CD8-positive, alpha-beta memory T cell (primary cell): ENCODE results near the gene CCDC171. TPM values are rescaled to one million over a fixed set of nuclear protein-coding genes. Genes with fewer than 3 reads are reported as not detected.

Experiments used
- CTCF ChIA-PET: fragments of 350-600 bp; sonication (Branson Sonifier 250); formaldehyde crosslinking; loops from one replicate; lab custom pipeline; 2021; ENCODE audit warnings: antibody characterized with exemption; lab: Charles Lee
- POLR2A ChIA-PET: fragments of 350-600 bp; sonication (Branson Sonifier 250); formaldehyde crosslinking; loops from one replicate; lab custom pipeline; 2021; ENCODE audit warnings: antibody characterized with exemption; lab: Charles Lee
- DNase-seq, 5 donors: peaks; one replicate each; pipeline versions ENCODE4 v3.0.0 to v3.0.0-alpha.2; 2020 to 2022; ENCODE audit warnings: mixed read lengths in 1 of 5
- H3K27ac ChIP-seq: one replicate; pipeline ENCODE4 v1.7.0; 2013; ENCODE audit warnings: low read depth, mild to moderate bottlenecking, low read length, moderate library complexity
- H3K27me3 ChIP-seq: 2 replicates; pipeline ENCODE4 v1.7.0; 2013; ENCODE audit warnings: low read length, mild to moderate bottlenecking; ENCODE audit not compliant: insufficient read depth, poor library complexity, severe bottlenecking
- H3K36me3 ChIP-seq: 2 replicates; pipeline ENCODE4 v1.7.0; 2013; ENCODE audit warnings: mild to moderate bottlenecking, low read length, moderate library complexity; ENCODE audit not compliant: insufficient read depth
- H3K4me1 ChIP-seq: 2 replicates; pipeline ENCODE4 v1.7.0; 2013; ENCODE audit warnings: mild to moderate bottlenecking, low read length, moderate library complexity; ENCODE audit not compliant: insufficient read depth
- H3K4me3 ChIP-seq: 2 replicates; pipeline ENCODE4 v1.7.0; 2013; ENCODE audit warnings: mild to moderate bottlenecking, low read length
- H3K9me3 ChIP-seq: 2 replicates; pipeline ENCODE4 v1.7.0; 2013; ENCODE audit warnings: mild to moderate bottlenecking, low read length
- H3K27ac Mint-ChIP-seq, 8 donors: one replicate each; pipeline ENCODE4 v1.8.0; 2020 to 2021; ENCODE audit warnings: mixed read lengths in 8 of 8, mild to moderate bottlenecking in 6 of 8, inconsistent platforms in 3 of 8, moderate library complexity in 3 of 8
- H3K27me3 Mint-ChIP-seq, 2 donors: one replicate each; pipeline ENCODE4 v1.8.0; 2020 to 2021; ENCODE audit warnings: mixed read lengths in 2 of 2, mild to moderate bottlenecking in 1 of 2, moderate library complexity in 1 of 2
- H3K36me3 Mint-ChIP-seq, 3 donors: one replicate each; pipeline ENCODE4 v1.8.0; 2020 to 2021; ENCODE audit warnings: mixed read lengths in 3 of 3, inconsistent platforms in 1 of 3, mild to moderate bottlenecking in 1 of 3
- H3K4me1 Mint-ChIP-seq, 3 donors: one replicate each; pipeline ENCODE4 v1.8.0; 2020 to 2021; ENCODE audit warnings: mixed read lengths in 3 of 3, inconsistent platforms in 1 of 3, mild to moderate bottlenecking in 1 of 3
- H3K4me3 Mint-ChIP-seq, 7 donors: one replicate each; pipeline ENCODE4 v1.8.0; 2020 to 2021; ENCODE audit warnings: mixed read lengths in 7 of 7, mild to moderate bottlenecking in 6 of 7, moderate library complexity in 4 of 7, inconsistent platforms in 2 of 7
- H3K9me3 Mint-ChIP-seq, 5 donors: one replicate each; pipeline ENCODE4 v1.8.0; 2020 to 2022; ENCODE audit warnings: mixed read lengths in 5 of 5, mild to moderate bottlenecking in 3 of 5, moderate library complexity in 2 of 5, inconsistent platforms in 1 of 5
- polyA plus RNA-seq: library from polyadenylated mRNA; unstranded; fragments of 300-500 nt; fragmentation: Illumina TruSeq; gene quantifications from one replicate; pipeline ENCODE4 v1.2.3, GENCODE V29; 2021
- total RNA-seq, 2 experiments: library from RNA; stranded (reverse); gene quantifications; one replicate each; pipeline ENCODE4 v1.2.3, GENCODE V29; 2021

CCDC171 gene
- total and polyA plus RNA-seq, 3 experiments from 2014 or later = 0.62 to 2.3 (median 1.8) TPM

DNA sequence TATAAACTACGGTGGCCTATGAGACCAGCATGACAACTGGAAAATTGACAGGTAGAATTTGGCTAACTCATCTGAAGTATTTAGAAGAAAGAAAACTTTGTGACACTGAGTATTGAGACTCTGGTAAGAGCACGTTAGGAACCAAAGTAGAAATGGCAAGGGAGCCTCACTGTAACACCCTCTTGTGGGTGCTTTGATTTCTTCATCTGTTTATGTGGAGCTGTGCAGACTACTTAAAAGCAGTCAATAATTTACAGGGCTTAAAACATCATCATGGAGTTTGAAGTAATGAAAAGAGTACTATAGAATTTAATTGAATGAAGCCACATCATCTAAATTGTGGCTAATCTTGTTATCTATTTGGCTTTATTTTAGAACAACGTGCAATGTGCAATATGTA, 414.2 kb downstream of the CCDC171 start:
- peaks cover 0 to 5% (median 1%) of the 10 kb centered on the region in 5 donors for H3K9me3 Mint-ChIP-seq
- H3K4me3 Mint-ChIP-seq = no peak overlapping the region
- H3K36me3 ChIP-seq = no peaks in the 10 kb centered on the region
- H3K4me1 Mint-ChIP-seq = no peaks in the 10 kb centered on the region
- no peaks in the 10 kb centered on the region for H3K4me1 ChIP-seq
- POLR2A ChIA-PET = no interaction called here
- CTCF ChIA-PET = no interaction called here
- H3K27me3 ChIP-seq = no peaks in the 10 kb centered on the region
- no peak overlapping the region for H3K4me3 ChIP-seq
- no peaks in the 10 kb centered on the region for H3K9me3 ChIP-seq
- no peak overlapping the region for H3K27ac ChIP-seq
- no peaks in the 10 kb centered on the region for H3K36me3 Mint-ChIP-seq
- H3K27ac Mint-ChIP-seq = no peak overlapping the region
- H3K27me3 Mint-ChIP-seq = no peaks in the 10 kb centered on the region
- DNase-seq = no peak

DNA sequence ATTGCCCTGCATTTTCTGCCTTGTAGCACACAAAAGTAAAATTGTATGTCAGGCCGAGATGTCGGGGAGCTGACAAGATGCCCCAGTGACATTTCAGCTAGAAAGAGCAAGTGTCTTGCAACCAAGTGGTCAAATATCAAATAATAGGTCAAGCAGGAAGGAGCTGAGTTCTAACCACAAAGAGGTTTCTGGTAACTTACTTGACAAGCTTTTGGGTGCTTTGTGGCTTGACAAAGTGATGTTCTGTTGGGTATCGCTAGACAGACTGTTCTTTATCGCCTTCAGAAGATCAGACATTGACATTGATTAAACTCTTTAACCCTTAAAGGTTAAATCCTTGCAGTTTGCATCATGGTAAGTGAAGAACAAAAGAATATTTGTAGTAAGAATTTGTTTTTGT, 419.9 kb downstream of the CCDC171 start:
- no peak for DNase-seq
- POLR2A ChIA-PET = no interaction called here
- H3K9me3 ChIP-seq = no peaks in the 10 kb centered on the region
- no peak overlapping the region for H3K4me3 ChIP-seq
- no peak overlapping the region for H3K27ac ChIP-seq
- no peaks in the 10 kb centered on the region for H3K27me3 ChIP-seq
- CTCF ChIA-PET = no interaction called here
- no peaks in the 10 kb centered on the region for H3K36me3 ChIP-seq
- peaks cover 0 to 6% (median 3%) of the 10 kb centered on the region in 5 donors for H3K9me3 Mint-ChIP-seq
- H3K4me1 ChIP-seq = no peaks in the 10 kb centered on the region
- H3K27ac Mint-ChIP-seq = no peak overlapping the region
- H3K4me1 Mint-ChIP-seq = no peaks in the 10 kb centered on the region
- H3K36me3 Mint-ChIP-seq = no peaks in the 10 kb centered on the region
- no peak overlapping the region for H3K4me3 Mint-ChIP-seq
- H3K27me3 Mint-ChIP-seq = peaks cover 0 to 1% of the 10 kb centered on the region in 2 donors

DNA sequence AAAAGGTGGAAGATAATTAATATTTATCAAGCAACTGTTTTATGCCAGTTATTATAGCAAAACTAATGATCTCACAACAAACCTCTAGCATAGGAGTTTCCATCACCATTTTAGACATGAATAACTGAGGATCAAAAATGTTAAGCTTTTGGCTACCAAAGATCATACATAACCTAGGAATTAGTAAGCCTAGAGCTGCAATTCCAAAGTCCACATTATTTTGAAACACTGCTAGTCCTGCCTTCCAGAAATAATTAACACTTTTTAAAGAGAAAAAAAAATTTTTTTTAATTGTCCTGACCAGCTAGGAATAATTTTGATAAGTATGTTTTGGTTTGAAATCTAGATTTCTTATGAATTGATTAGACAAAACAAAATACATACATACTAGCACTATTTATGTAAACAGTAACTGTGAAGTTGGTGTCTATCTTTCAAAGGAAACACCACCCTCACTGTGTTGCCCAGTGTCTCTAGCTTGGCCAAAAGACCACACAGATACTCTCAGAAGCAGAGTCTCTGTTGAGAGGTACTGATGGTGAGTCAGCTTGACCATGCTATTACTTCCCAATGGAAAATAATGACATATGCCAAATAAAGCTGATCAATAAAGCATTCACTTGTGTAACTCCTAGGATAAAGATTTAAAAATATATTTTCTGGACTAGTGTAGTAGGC, 422.4 kb downstream of the CCDC171 start:
- Mint-ChIP-seq H3K4me1 (no peaks in the 10 kb centered on the region), H3K4me3 (no peak overlapping the region), H3K36me3 (no peaks in the 10 kb centered on the region)

DNA sequence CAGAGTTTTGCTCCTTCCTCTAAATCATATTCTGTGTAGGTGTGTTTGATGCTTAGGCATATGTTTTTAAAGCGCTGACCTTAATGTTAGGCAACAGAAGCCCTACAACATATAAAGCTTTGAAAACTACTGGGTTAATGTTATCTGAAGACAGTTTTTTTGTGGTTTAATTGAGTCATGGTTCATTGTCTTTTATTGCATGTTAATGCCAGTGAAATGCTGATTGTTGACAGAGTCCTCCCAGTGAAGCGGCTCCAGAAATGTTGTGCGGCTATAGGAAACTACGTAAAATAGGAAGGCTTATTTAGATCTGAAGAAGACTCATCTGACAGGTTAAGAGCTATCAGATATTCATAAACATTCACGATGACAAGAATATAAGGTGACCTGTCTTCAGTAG, 424.6 kb downstream of the CCDC171 start:
- peaks cover 4 to 14% (median 9%) of the 10 kb centered on the region in 5 donors for H3K9me3 Mint-ChIP-seq
- H3K4me3 ChIP-seq = no peak overlapping the region
- H3K27ac ChIP-seq = no peak overlapping the region
- no peaks in the 10 kb centered on the region for H3K4me1 Mint-ChIP-seq
- no peaks in the 10 kb centered on the region for H3K4me1 ChIP-seq
- H3K9me3 ChIP-seq = no peaks in the 10 kb centered on the region
- H3K27ac Mint-ChIP-seq = no peak overlapping the region
- no peak overlapping the region for H3K4me3 Mint-ChIP-seq
- DNase-seq = no peak
- CTCF ChIA-PET = no interaction called here
- H3K36me3 Mint-ChIP-seq = no peaks in the 10 kb centered on the region
- peaks cover 0 to 1% of the 10 kb centered on the region in 2 donors for H3K27me3 Mint-ChIP-seq
- H3K36me3 ChIP-seq = no peaks in the 10 kb centered on the region
- POLR2A ChIA-PET = no interaction called here
- H3K27me3 ChIP-seq = no peaks in the 10 kb centered on the region

More for the DNA sequence above, 422.4 kb downstream of the CCDC171 start:
- H3K9me3 ChIP-seq = no peaks in the 10 kb centered on the region
- H3K36me3 ChIP-seq = no peaks in the 10 kb centered on the region
- no peak overlapping the region for H3K27ac ChIP-seq
- Mint-ChIP-seq H3K27me3 (peaks cover 0 to 1% of the 10 kb centered on the region in 2 donors), H3K9me3 (peaks cover 3 to 8% (median 6%) of the 10 kb centered on the region in 5 donors), H3K27ac (no peak overlapping the region)
- CTCF ChIA-PET = no interaction called here
- POLR2A ChIA-PET = no interaction called here
- H3K4me1 ChIP-seq = no peaks in the 10 kb centered on the region
- DNase-seq = no peak
- no peaks in the 10 kb centered on the region for H3K27me3 ChIP-seq
- H3K4me3 ChIP-seq = no peak overlapping the region

DNA sequence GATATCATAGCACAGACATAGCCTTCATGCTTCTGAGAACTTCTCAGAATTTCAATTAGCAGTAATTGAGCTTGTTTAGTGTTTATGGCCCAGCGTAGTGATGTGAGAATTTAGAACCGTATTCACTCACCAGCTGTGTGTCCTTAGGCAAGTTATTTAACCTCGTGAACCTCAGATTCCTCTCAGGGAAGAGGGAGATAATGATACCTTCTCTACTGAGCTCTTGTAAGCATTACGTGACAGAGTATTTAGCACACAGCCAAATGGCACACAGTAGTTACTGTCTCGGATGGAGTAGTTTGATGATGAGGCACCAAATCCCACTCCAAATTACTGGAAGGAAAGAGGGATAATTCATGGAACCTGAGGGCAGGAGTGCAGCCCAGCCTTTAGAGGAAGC, 429.3 kb downstream of the CCDC171 start:
- H3K27ac Mint-ChIP-seq = no peak overlapping the region
- DNase-seq = no peak
- Histone ChIP-seq H3K4me3 (no peak overlapping the region), H3K9me3 (no peaks in the 10 kb centered on the region), H3K27ac (no peak overlapping the region), H3K4me1 (no peaks in the 10 kb centered on the region), H3K27me3 (no peaks in the 10 kb centered on the region), H3K36me3 (no peaks in the 10 kb centered on the region)
- ChIA-PET POLR2A (no interaction called here), CTCF (no interaction called here)
- H3K4me3 Mint-ChIP-seq = no peak overlapping the region
- no peaks in the 10 kb centered on the region for H3K4me1 Mint-ChIP-seq
- H3K27me3 Mint-ChIP-seq = no peaks in the 10 kb centered on the region
- H3K36me3 Mint-ChIP-seq = no peaks in the 10 kb centered on the region
- H3K9me3 Mint-ChIP-seq = peaks cover 3 to 11% (median 4%) of the 10 kb centered on the region in 5 donors

DNA sequence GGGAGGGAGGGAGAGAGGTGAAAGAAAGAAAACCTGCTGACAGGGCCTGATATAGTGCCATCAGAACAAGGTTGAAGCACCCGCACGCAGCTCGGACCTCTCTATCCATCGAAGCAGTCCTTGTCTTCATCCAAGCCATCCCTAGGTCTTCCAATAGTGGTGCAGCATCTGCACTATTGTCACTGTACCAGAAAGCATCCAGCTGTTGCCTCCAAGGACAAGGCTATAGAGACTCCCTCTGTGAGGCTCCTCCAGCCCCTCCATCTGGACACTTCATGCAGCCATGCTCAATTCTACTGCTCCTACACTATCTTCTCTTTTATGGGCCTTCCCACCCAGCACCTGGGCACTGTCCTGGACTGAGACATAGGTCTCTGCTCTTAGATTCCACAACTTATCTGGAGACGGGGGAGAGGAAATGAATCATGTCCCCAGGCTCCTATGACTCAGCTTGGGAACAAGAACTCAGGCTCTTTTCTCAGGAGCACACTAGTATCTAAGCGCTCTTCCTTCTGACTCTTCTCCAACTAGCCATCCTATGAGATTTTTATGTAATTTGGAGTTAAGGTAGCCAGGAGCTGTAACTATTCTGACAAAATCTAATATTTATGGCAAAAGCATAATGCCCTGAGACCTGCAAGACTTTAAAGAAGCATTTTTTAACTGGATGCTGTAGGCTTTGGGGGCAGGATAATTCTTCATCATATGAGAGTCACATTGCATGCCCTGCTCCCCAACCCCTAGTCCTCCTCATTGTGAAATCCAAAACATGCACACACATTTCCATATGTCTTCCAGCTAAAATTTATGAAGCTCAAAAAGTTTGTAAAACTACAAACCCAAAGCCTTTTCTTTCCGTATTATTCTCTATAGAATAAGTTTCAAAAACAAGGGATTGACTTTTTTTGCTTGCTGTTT, 446.8 kb downstream of the CCDC171 start:
- Histone ChIP-seq H3K27ac (no peak overlapping the region), H3K4me1 (no peaks in the 10 kb centered on the region), H3K27me3 (no peaks in the 10 kb centered on the region), H3K9me3 (no peaks in the 10 kb centered on the region), H3K36me3 (no peaks in the 10 kb centered on the region), H3K4me3 (no peak overlapping the region)
- DNase-seq = no peak
- no peaks in the 10 kb centered on the region for H3K4me1 Mint-ChIP-seq
- ChIA-PET CTCF (no interaction called here), POLR2A (no interaction called here)
- no peaks in the 10 kb centered on the region for H3K27me3 Mint-ChIP-seq
- peaks cover 13 to 24% (median 17%) of the 10 kb centered on the region in 5 donors for H3K9me3 Mint-ChIP-seq
- H3K27ac Mint-ChIP-seq = no peak overlapping the region
- H3K36me3 Mint-ChIP-seq = no peaks in the 10 kb centered on the region
- H3K4me3 Mint-ChIP-seq = no peak overlapping the region

DNA sequence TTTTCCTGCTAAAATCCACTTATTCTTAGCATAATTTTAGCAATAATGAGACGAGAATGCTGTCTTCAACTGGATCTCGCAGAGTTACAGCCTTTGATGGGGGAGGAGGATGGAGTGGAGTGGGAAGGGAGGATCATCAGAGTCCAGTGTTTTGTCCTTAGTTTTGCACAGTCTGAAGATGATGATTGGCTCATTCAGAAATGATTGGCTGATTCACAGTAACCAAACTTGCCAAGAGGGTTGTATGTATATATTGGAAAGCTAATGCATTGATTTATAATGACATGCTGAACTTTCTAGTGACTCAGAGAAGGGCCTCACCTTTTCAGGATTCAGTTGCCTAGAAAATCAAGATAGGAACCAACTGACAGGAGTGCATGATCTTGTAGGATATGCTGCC, 448.0 kb downstream of the CCDC171 start:
- H3K36me3 Mint-ChIP-seq = no peaks in the 10 kb centered on the region
- Histone ChIP-seq H3K36me3 (no peaks in the 10 kb centered on the region), H3K4me1 (no peaks in the 10 kb centered on the region), H3K9me3 (no peaks in the 10 kb centered on the region), H3K27ac (no peak overlapping the region), H3K4me3 (no peak overlapping the region), H3K27me3 (no peaks in the 10 kb centered on the region)
- no peak overlapping the region for H3K4me3 Mint-ChIP-seq
- ChIA-PET CTCF (no interaction called here), POLR2A (no interaction called here)
- H3K27me3 Mint-ChIP-seq = no peaks in the 10 kb centered on the region
- no peaks in the 10 kb centered on the region for H3K4me1 Mint-ChIP-seq
- no peak overlapping the region for H3K27ac Mint-ChIP-seq
- peaks cover 10 to 21% (median 14%) of the 10 kb centered on the region in 5 donors for H3K9me3 Mint-ChIP-seq
- no peak for DNase-seq

DNA sequence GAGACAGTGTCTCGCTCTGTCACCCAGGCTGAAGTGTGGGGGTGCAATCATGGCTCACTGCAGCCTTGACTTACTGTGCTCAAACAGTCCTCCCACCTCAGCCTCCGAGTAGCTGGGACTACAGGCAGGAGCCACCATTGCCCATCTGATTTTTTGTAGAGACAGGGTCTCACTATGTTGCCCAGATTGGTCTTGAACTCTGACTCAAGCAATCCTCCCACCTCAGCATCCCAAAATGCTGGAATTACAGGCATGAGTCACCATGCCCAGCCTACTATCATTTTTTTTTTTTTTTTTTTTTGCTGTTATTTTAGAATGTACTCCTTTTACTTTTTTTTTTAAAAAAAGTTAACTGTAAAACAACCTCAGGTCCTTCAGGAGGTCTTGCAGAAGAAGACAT, 449.0 kb downstream of the CCDC171 start:
- no peaks in the 10 kb centered on the region for H3K36me3 Mint-ChIP-seq
- ChIA-PET CTCF (no interaction called here), POLR2A (no interaction called here)
- no peak overlapping the region for H3K4me3 Mint-ChIP-seq
- DNase-seq = no peak
- no peaks in the 10 kb centered on the region for H3K36me3 ChIP-seq
- H3K27me3 Mint-ChIP-seq = no peaks in the 10 kb centered on the region
- H3K27ac Mint-ChIP-seq = no peak overlapping the region
- H3K27ac ChIP-seq = no peak overlapping the region
- H3K4me1 ChIP-seq = no peaks in the 10 kb centered on the region
- H3K4me3 ChIP-seq = no peak overlapping the region
- no peaks in the 10 kb centered on the region for H3K27me3 ChIP-seq
- peaks cover 8 to 19% (median 13%) of the 10 kb centered on the region in 5 donors for H3K9me3 Mint-ChIP-seq
- no peaks in the 10 kb centered on the region for H3K9me3 ChIP-seq
- H3K4me1 Mint-ChIP-seq = no peaks in the 10 kb centered on the region
